Measurements from ENCODE around the gene DENND6B.

DNA sequence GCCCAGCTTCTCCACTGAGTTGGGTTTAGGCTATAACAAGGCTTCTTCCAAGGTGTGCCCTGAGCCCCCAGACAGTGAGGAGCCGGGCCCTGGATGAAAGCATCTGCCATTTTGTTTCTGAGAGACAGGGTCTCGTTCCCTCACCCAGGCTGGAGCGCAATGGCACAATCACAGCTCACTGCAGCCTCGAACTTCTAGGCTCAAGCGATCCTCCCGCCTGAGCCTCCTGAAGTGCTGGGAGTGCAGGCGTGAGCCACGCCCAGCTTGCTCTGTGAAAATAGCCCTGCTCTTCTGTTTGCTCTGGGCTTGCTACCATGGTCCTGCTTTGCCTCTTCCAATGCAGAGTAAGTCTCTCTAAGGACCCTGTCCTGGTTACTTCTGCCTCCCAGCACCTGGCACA, 6.7 kb downstream of the DENND6B start:
- TF ChIP-seq, protein P1, sequence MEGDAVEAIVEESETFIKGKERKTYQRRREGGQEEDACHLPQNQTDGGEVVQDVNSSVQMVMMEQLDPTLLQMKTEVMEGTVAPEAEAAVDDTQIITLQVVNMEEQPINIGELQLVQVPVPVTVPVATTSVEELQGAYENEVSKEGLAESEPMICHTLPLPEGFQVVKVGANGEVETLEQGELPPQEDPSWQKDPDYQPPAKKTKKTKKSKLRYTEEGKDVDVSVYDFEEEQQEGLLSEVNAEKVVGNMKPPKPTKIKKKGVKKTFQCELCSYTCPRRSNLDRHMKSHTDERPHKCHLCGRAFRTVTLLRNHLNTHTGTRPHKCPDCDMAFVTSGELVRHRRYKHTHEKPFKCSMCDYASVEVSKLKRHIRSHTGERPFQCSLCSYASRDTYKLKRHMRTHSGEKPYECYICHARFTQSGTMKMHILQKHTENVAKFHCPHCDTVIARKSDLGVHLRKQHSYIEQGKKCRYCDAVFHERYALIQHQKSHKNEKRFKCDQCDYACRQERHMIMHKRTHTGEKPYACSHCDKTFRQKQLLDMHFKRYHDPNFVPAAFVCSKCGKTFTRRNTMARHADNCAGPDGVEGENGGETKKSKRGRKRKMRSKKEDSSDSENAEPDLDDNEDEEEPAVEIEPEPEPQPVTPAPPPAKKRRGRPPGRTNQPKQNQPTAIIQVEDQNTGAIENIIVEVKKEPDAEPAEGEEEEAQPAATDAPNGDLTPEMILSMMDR (IDR thresholded peaks at IDR 0.05) = no peak
- TF ChIP-seq POLR2A (IDR thresholded peaks at IDR 0.05) = no peak
